GM21737 (cell line): Measurements from ENCODE around the gene GPR45.

Source experiments
- ATAC-seq: cut with Tn5 transposase; IDR thresholded peaks from one replicate; pipeline ENCODE4 v1.9.1; 2021; ENCODE audit warnings: mild to moderate bottlenecking, moderate library complexity; ENCODE audit not compliant: unreplicated experiment

The GPR45 gene

DNA sequence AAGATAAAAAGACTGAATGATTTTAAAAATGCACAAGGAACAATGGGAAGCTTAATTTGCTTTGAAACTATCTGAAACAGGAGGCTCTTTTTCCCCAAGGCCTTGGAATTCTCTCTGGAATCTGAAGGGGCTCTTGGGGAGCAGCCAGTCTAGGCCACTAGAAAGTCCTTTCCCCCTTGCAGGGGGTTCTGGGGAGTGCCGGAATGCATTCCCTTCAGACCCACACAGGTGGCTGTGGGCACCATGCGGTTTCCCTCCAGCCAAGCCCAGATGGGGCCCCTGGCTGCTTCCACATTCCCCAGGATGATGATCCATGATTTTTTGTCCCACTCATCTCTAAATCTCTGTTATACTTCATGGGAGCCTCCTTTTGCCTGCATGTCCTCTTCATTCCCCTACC is 10.7 kb downstream of the GPR45 start:
- ATAC-seq, result no peak

DNA sequence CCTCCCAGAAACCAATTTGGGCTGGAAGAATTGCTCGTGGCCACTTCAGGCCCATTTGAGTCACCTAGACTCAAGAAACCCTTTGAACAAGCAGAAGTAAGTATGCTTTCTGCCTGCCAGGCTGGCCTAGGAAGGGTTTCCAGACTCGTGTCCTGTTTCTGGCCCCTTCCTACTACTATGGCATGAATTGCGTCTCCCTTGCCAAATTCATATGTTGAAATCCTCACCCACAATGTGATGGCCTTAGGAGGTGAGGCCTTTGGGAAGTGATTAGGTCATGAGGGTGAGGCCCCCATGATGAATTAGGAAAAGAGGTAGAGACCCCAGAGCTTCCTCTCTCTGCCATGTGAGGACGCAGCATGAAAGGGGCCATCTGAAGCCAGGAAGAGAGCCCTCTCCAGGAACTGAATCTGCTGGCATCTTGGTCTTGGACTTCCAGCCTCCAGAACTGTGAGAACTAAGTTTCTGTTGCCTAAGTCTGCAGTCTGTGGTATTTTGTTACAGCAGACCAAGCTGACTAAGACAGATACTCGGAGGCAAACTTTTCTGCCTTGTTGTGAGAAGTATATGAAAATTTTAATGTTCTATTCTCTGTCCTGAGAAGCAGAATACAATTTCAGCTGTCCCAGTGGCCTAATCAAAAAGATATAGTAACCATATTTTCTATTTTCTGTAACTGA is 13.1 kb downstream of the GPR45 start:
- ATAC-seq, result no peak

DNA sequence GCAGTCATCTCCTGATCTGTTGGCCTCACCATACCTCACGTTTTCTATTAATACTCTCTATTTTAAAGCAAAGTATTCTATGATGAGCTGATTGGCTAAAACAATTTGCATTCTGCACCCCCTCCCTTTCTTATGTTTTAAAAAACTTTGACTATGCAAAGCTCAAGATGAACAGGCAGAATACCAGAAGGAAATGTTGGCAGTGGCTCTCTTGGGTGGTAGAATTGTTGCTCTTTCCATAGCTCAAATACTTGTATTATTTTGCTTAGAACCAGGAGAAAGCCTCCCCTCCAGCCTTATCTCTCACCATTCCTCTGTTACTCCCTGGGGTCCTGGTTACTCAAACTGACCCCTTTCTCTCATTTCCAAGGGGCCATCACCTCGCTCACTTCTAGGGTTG is 14.4 kb downstream of the GPR45 start:
- ATAC-seq, result no peak

DNA sequence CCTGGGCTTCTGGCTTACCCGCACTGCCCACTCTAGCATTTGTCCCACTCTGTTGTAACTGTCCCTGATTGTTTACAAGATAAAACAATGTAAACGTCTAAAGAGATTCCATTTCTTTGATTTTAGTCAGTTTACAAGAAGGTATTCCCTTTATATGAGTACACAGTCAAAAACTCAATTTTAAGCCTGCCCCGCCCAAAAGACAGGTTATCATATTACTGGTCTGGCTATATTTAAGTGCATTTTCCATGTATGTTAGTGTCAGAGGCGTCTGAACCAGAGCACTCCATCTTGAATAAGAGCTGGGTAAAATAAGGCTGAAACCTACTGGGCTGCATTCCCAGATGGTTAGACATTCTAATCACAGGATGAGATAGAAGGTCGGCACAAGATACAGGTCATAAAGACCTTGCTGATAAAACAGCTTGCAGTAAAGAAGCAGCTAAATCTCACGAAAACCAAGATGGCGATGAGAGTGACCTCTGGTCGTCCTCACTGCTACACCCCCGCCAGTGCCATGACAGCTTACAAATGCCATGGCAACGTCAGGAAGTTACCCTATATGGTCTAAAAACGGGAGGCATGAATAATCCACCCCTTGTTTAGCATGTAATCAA is 15.0 kb downstream of the GPR45 start:
- no peak for ATAC-seq

DNA sequence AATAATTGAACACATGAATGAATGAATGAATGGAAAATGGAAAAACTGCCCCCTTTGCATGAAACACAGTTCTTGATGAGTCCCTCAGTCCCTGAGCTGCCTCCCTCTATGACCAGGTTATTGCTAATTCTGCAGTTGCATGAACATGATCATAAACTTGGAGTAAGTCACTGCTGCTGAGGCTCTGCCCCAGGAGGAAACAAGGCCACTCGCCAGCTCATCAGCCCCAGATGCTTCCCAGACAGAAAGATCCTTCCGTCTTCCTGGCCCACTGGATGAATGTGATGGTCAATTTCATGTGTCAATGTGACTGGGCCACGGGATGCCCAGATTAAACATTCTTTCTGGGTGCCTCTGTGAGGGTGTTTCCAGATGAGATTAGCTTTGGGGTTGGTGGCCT is 16.4 kb downstream of the GPR45 start:
- ATAC-seq, result no peak

DNA sequence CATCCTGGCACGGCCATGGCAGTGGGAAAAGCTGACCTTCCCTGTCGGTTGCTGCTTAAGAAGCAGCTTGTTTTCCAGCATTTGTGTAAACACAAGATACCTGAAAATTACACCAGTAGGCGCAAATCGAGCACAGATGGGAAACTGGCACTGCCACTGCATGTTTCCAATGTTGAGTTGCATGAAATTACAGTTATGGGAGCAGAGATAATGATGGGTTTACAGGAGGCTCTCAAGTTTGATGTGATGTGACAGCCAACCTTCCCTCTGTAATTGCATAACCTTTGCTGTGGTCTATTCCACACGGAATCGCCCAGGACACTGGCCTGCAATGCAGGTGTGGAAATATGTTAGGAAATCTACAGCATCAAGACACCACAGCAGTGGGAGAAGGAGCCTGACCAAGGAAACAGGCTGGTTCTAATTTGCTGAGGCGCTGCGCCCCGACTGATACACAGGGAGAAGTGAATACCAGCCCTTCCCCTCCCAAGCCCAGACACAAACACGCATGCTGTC is 17.4 kb downstream of the GPR45 start:
- no peak for ATAC-seq

DNA sequence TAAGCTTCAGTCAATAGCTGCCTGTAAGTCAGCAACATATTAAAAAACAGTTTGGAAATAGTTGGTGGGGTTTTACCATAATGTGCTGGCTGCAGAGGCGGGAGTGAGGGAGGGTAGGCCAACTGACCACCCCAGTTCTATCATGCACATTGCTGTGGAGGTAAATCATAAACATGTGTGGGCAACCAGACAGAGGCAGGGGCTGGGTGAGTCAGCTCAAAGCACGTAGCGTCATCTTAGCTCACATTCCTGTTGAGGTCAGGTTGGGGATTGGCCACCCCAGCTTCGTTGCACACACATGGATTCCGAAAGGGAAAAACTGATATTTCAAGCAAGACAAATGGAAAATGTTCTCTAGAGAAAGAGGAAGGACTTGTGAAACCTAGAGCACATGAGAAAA is 19.5 kb downstream of the GPR45 start:
- ATAC-seq, result no peak

DNA sequence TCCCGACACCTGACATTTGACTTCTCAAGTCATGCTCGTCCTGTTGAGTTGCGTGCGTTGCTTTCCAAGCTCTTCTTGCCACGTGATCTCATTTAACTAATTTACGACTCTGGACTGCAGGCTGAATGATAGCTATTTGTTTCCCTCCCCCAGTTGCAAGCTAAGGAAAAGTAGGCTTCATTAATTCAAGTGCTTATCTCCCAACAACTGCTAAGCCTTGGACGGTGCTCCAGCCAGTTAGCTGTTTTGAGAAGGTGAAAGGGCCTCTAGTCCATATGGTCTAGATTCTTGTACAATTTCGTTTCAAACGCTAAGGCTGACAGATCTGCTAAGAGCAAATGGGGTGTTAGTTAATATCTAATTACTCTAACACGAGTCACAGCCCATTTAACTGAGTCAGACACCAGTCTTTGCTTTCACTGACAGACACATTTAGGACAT is 21.1 kb downstream of the GPR45 start:
- no peak for ATAC-seq

DNA sequence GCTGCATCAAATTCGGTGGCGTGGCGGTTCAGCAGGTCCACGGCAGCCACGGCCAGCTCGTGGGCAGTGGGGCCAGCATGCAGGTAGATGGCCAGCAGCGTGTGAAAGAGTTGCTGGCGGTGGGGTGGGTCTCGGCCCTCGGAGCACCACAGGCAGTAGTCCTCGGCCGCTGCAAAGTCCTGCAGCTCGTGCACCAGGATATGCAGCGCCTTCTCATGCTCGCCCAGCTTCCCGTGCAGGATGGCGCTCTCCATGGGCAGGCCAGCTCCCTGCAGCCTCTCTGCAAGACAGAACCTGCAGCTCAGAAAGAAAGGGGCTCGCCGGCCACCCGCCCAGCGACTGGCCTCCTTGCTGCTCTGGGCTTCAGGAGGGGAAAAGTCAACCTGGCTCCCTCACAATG is 27.9 kb downstream of the GPR45 start:
- no peak for ATAC-seq

DNA sequence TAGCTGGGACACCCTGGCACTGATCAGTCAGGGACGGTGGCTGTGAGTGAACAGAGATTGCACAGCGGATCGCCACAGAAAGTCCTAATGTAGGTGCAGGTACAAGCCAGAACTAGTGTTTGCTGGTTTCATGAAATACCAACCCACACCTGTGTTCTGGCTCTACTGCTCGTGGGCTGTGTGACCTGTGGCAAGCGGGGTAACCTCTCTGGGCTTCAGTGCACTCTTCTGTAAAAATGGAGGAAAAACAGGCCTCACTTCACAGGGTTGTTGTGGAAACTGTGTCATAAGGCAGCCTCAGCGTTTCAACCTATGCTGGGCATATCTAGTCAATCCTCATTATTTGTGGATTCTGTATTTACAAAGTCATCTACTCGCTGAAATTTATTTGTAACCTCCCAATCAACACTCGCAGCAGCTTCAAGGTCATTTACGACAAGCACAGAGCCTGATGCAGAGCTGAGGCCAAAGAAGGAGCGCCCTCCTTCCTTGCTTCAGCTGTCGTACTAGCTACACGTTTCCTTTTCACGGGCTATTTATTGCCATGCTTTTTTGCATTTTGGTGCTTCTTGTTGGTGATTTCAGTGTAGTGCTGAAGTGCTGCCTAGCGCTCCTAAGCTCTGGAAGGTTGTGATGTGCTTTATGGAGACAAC is 30.0 kb downstream of the GPR45 start:
- ATAC-seq, result no peak

DNA sequence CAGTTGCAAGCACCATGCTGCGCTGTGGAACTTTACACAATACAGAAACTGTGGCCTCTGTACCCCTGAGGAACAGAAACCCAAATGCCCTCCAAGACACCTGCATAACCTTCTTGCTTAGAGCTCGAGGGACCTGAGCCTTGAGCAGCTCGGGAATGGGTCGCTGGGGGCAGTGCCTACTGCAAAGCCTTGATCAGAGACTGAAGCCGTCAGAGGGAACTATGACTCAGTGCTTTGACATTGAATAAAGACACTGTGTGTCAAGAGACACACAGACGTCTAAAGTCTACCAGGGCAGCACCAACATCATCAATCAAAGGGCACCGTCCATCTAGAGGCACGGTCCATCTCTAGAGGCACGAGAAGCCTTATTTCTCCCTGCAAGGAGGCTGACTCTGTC is 30.6 kb downstream of the GPR45 start:
- ATAC-seq, result no peak

DNA sequence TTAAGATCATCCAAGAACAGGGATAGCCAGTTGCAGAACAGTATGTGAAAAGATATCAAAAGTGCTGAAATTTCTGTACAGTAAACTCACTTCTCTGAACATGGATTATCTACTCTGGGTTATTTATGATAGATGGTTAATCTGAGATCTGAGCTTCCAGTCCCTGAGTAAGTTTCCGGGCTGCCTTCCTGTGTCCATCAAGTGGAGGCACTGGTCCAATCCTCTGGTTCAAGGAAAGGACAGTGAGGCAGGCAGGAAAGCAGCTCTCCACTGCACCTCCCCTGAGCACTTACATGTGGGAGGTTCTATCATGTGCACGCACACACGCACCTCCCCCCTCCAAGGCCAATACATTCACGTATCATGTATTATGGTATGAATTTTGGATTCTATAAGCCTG is 32.5 kb downstream of the GPR45 start:
- ATAC-seq, result no peak

DNA sequence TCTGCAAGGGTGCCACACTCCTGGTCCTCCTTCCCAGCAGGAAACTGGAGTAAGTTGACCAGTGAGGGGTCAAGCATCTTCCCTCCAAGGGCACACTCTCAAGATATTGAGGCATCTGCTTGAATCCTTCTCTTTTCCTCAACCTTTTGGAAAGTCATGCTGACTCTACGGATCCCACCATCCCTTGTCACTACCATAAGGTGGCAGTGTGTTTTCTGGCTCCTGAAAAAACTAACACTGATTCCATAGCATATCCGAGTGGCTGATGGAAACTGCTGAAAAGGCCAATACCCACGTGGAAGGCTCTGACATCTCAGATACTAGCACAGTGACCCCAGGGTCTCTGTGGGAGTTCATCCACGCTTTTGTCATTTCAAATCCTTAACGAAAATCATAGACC is 37.1 kb downstream of the GPR45 start:
- ATAC-seq, result no peak

DNA sequence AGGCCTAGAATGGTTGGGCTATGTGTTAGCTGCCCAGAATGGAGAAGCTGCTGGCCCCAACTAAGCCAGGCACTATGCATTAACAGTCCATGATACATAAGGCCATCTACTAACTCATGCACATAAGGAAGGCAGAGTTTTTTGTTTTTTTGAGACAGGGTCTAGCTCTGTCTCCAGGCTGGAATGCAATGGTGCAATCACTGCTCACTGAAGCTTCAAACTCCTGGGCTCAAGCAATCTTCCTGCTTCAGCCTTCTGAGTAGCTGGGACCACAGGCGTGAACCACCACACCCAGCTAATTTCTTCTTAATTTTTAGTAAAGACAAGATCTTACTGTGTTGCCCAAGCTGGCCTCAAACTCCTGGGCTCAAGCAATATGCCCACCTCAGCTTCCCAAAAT is 37.6 kb downstream of the GPR45 start:
- no peak for ATAC-seq

DNA sequence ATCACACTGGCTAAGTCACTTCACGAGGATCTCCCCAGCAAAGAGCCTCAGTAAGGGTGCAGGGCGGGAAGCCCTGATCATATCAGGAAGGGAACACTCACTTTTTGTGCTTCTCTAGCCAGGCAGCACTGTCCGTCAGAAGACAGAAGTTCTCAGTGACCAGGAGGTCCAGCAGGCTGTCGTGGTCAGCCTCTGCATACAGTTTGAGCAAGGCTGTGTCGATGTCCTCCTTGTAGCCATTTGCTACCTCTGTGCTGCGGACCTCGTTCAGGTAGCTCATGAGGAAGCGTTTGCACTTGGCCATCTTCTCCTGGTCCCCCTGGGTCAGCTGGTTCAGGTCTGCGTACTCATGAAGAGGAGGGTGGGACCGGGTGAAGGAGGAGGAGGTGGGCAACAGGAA is 38.7 kb downstream of the GPR45 start:
- ATAC-seq, result no peak

DNA sequence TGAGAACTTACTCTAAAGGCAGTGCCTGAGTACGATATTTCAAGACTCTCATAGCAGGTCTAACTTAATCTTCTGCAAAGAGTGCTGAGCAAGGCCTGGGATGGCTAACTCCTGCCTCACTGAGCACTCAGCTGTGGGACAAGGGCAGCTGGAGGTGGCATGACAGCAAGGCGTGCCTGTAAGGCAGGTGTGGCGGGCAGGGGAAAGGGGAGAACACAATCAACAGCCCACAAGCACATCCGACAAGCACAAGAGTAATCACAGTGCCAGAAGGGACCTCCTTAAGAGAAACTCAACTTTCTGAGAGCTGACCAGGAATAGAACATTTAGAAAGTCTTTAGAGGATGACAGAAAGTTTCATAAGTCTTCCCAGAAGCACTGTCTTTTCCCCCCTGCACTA is 42.0 kb downstream of the GPR45 start:
- ATAC-seq, result no peak

DNA sequence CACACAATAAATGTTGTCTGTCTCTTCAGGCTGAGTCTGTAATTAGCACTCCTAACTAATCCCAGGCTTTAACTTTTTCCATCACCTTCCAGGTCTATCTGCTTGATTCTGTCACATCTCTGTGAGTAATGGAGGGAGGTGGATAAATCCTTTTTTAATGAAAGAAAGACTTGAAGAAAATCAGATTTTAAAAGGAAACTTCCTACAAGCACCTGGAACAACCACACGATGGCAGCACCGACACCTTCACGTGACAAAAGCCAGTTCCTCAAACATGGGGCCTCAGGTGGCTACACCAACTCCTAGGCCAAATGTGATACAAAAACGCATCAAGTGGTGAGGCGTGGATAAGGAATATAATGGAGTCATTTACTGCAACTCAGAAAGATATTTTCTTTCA is 46.1 kb downstream of the GPR45 start:
- ATAC-seq, result no peak

DNA sequence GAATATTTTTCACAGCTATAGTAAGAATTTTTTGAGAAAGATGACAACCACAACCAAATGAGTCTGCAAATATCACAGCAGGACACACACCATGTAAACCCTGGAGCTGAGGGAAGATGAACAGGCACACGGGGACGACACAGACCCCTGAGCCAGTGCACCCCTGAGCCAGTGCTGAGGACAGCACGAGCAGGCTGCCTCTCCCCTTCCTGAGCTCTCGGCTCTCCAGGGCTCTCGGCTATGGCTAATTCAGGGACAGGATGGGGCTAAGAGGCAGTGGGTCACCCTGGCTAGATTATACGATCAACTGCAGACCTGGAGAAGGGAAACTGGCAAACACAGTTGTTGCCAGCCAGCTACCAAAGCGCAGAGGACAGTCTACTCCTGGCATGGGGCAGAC is 46.6 kb downstream of the GPR45 start:
- ATAC-seq, result no peak

DNA sequence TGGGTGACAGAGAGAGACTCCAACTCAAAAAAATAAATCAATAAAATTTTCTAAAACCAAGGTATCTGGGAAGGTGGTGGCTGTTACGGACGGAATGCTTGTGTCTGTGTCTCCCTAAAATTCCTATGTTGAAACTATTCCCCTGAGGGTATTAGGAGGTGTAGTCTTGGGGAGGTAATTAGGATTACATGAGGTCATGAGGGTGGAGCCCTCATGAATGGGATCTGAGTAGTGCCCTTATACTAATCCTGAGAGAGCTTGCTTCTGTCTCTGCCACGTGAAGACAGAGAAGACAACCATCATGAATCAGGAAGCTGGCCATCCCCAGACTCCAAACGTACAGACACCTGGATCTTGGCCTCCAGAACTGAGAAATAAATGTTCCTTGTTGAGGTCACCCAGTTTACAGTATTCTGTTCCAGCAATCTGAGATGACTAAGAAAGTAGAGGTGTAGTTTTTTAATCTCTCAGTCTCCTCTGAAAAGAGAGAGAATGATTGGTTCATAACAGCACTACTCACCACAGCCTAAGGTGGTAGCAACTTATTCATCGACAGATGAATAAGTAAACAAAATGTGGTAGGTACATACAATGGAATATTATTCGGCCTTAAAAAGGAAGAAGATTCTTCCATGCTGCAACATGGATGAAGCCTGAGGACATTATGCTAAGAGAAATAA is 49.6 kb downstream of the GPR45 start:
- ATAC-seq, result no peak

DNA sequence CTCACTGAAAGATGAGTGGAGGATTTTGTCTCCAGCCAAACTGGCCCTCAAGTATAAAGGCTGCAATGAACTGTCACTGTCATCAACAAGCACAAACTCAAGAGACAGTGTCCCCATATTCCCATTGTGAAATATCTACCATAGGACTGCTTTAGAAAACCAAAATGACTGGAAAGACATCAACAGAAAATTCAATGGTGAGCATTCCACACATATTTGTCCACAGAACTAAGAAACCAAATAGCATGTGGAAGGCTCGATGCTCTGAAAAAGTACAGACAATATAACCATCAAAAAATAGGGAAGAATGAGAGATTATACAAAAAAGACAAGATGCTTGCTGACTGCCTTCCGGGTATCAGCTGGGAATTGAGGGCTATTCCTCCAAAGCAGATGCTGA is 50.4 kb downstream of the GPR45 start:
- no peak for ATAC-seq
